CD4-positive, alpha-beta T cell treated with Interleukin-6 at 100 ng/mL for 8 hours (primary cell): ENCODE data around the gene GALM.

Experiments
- DNase-seq: peaks from one replicate; pipeline ENCODE4 v3.0.0-alpha.2; 2020; ENCODE audit warnings: mixed read lengths, low spot score

Gene GALM

GRCh38 chr2:38771632-38772031 is 105.7 kb downstream of the GALM start:
- no peak for DNase-seq

GRCh38 chr2:38775097-38775920 is 109.4 kb downstream of the GALM start:
- DNase-seq, result no peak

DNA sequence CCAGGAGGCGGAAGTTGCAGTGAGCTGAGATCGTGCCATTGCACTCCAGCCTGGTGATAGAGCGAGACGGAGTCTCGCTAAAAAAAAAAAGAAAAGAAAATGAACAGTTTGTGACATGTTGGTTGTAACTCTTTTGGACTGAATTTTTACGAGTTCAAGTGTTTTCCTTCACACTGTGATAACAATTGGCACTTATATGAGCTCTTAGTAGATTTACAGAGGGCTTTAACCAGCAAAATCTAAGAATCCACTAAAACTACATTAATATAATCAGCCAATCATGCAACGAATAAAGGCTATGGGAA is 110.0 kb downstream of the GALM start:
- no peak for DNase-seq

DNA sequence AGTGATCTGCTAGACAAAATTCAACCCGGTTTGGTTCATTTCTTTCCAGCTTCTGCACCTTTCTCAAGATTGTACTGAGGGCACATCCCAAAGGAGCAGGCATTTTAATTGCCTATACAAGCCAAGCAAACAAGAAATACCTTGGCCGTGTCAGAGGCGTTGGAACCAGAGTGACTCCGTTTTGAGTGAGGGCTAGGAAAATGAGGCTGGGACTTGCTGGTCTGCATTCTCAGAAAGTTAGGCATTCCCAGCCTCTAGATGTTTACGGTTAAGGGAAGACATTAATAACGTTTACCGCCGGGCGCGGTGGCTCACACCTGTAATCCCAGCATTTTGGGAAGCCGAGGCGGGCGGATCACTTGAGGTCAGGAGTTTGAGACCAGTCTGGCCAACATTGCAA is 110.6 kb downstream of the GALM start:
- no peak for DNase-seq

GRCh38 chr2:38778687-38779082 is 112.8 kb downstream of the GALM start:
- no peak for DNase-seq

GRCh38 chr2:38783586-38783985 is 117.7 kb downstream of the GALM start:
- no peak for DNase-seq
